COLO668 (cell line): ENCODE data around the gene DST.
A peak's percentile ranks its signal among the peaks of the same experiment; 100 is the strongest.
"Not testable (repeated sequence)": the region's sequence is repeated elsewhere in the genome, so short reads cannot be mapped to it uniquely, and the experiment has no call there.

ENCODE experiments used
- DNase-seq: peaks from one replicate; lab custom pipeline; 2025; ENCODE audit not compliant: unreplicated experiment; lab: John Stamatoyannopoulos, UW

The DST gene

GRCh38 chr6:56573624-56574023 is 69.1 kb downstream of the DST start:
- no peak for DNase-seq

GRCh38 chr6:56572788-56573471 is 69.8 kb downstream of the DST start:
- DNase-seq = no peak

- DNase-seq = no peak
These were observed 71.1 kb downstream of the DST start for GRCh38 chr6:56571605-56572004.

GRCh38 chr6:56570413-56571359 is 72.0 kb downstream of the DST start:
- no peak for DNase-seq

- DNase-seq = no peak
These were observed 75.2 kb downstream of the DST start for GRCh38 chr6:56567501-56567900.

GRCh38 chr6:56562730-56563129 is 80.0 kb downstream of the DST start:
- not testable (repeated sequence) for DNase-seq

- DNase-seq = no peak
These were observed 85.7 kb downstream of the DST start for GRCh38 chr6:56556751-56557540.

GRCh38 chr6:56555438-56555872 is 87.2 kb downstream of the DST start:
- DNase-seq = no peak

- no peak for DNase-seq
These were observed 90.2 kb downstream of the DST start for GRCh38 chr6:56552187-56553130.

GRCh38 chr6:56551409-56552120 is 91.1 kb downstream of the DST start:
- DNase-seq = no peak

GRCh38 chr6:56550301-56550700 is 92.4 kb downstream of the DST start:
- no peak for DNase-seq

- DNase-seq = no peak
These were observed 93.7 kb downstream of the DST start for GRCh38 chr6:56549014-56549413.

GRCh38 chr6:56547687-56548086 is 95.0 kb downstream of the DST start:
- DNase-seq = no peak

- peak; percentile 83 for DNase-seq
These were observed 100.0 kb downstream of the DST start for GRCh38 chr6:56542364-56543331.

GRCh38 chr6:56541741-56542360 is 100.8 kb downstream of the DST start:
- no peak for DNase-seq

- peak; percentile 5 for DNase-seq
These were observed 101.6 kb downstream of the DST start for GRCh38 chr6:56541030-56541600.

- DNase-seq = no peak
These were observed 102.3 kb downstream of the DST start for GRCh38 chr6:56540232-56541029.
